Hippocampal formation (tissue), 2 donors: ENCODE results near the gene HOXB2.

Source experiments
- DNase-seq, 2 donors: peaks; one replicate each; lab custom pipeline; 2025; lab: John Stamatoyannopoulos, UW

The HOXB2 gene

DNA sequence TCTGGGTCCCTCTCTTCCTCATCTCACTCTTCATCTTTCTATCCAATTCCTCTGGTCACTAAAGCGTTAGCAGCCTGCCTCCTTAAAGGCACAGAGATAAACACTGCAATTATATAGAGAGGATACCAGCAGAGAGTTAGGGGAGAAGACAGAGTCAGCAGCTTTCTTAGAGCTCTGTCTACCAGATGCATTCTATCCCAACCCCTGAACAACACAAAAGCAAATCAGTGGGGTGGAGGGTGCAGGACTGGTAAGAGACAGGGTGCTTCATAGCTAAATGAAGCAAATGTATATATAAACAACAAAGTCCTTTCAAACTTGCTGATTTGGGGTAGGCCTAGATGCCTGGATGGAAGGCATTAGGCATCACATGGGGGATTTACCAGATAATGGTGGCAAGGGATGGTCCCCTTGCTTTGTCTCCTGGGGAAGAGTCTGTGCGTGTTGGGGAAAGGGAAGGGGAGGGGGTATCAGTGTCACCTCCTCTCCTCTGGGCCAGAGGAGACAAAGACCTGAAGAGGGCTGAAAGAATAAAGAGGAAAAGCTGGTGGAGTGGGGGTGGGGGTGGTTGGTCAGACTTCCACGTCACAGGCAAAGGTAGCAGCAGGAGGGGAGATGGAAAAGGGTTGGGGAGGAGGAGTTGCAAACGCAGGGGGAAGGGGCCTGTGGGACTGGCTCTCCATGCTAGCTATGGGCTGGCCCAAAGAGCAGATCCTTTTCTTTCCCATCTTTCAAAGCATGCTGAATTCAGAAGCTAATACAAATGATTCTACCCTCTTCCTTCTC, 21.2 kb upstream of the HOXB2 start:
- no peak for DNase-seq

DNA sequence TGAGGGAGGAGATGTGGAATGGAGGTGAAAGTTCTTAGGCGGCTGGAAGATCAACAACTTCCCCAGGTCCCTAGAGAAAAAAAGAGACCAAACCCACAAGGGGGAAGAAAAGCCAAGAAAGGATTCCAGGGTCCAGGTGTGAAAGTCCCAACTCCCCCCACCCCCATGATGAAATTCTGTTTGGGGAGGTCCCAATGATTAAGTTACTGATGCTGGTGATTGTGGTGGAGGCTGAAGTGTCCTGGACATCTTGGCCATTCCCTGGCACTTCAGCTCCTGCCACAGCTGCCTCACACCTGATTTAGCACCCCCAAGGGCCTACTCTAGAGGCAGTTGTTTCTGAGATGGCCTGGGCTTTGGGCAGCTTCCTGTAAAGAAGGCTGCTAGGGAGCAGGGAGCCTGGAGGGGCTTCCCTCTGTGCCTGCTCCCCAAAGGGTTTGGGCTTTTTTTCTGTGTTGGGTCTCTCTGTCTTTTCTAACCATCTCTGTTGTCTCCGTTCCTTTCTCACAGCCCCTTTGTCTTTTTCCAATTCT, 20.2 kb upstream of the HOXB2 start:
- DNase-seq: no peak

DNA sequence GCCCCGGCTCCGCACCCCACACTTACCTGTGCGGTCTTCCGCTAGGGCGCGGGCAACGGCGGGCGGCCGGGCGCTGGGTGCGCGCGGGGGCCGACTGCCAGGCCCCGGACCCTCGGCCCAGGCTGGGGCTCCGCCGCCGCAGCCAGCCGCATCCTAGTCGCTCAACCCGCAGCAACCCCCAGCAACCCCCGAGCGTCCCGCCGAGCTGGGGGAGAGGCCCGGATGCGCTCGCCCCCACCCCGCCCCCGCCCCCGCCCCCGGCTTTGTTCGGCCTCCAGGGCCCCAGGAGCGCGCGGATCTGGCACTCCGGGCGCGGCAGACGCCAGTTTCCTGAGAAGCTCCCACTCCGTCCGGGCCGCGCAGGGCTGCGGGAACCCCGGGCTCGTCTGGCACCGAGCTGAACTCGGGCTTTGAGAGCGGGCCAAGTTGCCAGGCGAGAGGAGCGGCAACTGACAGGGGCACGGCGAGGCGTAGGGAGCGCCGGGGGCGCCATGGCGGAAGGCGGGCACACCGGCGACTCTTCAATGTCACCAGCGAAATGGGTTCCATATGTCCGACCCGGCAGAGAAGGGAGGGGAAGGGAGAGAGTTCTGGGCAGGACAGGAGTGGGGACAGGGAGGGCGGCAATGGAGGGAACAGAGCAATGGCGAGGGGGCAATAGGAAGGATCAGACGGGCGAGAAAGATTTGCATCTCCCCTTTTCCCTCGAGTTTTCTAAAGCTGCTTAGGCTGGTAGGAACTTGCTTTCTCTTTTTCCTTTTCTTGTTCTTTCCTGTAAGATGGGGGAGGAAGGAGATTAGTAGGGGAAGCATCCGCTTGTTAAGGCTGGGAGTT, 19.5 kb upstream of the HOXB2 start:
- DNase-seq: no peak

DNA sequence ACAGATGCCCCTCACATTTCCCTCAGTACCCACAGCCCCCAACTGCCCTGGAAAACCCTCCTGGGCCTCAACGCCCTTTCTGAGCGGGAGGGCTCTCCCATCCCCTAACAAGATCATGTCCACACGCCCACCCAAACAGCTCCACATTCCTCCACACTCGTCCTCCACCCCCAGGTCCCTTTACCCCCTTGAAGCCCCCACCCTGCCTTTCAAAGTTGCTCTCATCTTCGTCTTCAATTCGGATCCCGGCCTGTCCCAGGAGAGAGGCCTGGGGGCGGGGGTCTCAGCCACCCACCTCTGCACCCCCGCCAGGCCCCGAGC, 18.9 kb upstream of the HOXB2 start:
- DNase-seq: no peak

DNA sequence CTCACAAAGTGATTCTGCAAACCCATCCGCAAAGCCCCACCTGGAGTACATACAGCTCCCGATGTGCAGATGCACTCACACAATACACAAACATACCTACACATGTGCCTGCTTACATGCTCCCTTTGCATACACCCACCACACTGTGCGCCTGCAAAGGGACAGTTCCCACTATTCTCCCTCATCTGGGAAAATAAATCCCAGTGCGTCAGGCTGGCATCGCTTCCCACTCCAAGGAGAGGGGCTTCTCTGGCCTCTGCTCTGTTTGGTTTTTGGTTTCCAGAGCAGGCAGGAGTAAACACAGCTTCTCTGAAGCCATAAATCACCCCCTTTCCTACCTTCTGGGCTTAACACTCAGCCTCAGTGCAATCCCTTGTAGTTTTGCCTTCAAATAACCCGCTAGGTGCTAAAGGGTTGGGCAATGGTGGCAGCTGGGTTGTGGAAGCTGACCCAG, 18.5 kb upstream of the HOXB2 start:
- no peak for DNase-seq

DNA sequence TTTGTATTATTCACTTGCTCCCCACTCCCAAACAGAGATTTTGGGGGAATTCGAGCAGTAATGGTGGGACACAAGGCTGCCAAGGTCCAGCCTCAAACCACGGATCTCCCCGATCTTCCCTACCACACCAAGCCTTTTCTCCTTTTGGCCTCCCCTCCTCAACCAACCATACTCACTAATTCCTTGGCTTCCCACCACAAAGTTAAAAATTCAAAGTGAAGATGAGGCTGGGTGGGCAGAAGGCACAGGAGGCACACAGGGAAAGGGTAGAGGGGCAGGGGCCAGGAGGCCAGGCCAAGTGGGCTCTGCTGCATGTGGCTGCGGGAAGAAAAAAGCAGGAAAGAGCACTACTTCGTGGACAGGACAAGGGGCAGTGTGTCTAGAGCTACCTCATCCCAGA, 18.0 kb upstream of the HOXB2 start:
- no peak for DNase-seq

DNA sequence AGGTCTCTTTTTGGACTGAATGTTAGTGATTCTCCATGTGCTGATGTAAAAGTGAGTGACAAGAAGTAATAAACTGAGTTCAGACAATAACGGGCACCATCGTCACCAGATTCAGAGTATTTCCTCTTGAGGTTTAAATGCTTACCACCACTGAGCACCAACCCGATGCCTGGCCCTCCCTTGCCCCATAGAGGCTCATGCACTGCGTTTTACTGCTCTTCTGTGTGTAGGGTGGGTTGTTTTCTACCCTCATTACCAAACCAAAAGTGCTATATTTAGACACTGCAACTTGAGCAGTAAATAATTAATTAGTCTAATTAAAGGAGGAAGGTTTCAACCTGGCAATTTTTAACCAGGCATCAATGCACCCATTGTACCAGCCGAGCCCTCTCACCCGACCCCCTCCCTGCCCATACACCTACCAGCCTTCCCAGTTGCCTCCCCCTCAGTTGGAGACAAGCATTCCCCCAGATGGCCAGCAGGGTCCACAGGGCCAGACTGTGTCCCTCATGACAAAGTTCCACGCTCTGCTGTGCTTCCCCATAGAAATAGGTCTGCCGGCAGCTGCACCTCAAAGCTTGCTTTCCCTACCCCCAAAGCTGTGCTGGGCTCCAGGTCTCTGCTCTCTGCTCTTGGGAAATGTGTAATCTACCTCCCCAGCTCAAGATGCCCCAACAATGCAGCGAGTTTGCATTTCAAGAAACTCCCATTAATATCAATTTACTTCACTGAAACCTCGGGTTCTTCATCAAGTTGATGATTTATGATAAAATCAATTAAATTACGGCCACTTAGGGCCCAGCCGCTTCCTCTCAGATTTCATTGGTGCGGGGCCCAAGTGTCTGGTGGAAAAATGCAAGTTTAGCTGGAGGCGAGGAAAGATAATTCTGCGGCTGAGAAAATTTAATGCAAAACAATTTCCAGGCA, 17.2 kb upstream of the HOXB2 start:
- no peak for DNase-seq

DNA sequence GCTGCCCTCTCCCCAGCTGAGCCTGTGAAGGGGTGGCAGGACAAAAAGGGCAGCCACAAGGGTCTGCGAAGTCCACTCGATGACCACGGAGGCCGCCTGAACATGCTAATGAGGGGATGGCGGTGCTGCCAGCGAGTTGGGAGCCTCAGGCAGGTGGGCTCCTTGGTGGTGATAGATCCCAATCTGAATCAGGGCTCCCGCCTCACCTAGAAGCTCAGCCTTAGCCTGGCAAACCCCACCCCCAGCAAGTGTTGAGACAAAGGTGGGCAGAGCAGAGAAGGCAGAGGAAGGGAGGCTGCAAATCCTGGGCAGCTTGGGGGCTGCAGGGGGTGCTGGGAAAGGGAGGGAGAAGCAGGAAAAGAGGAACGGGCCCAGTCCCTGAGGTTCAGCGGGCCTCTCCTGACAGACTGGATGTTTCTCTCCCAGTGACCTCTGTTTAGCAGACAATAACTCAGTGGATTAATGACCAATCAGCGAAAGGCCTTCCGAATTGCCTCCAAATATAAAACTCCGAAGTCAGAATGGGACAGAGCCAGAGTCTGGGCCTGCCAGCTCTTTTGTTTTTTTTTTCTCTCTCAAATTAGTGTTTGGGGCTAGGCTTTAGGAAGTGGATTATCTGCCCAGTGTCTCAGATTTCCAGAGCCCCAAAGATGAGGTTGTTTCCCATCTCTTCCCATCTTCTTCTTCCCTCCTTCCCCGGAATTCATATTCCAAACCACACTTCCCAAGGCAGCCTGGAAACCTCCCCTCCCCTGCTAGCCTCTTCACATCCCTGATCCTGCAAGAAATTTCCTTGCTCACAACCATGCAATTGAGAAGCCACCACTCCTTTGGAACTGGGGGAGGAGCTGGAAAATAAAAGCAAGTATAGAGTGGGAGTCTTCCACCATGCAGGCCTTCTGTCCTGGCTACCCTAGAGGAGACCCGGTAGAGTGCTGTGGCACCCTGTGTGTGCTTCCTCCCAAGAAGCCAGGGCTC, 15.2 kb upstream of the HOXB2 start:
- no peak for DNase-seq

DNA sequence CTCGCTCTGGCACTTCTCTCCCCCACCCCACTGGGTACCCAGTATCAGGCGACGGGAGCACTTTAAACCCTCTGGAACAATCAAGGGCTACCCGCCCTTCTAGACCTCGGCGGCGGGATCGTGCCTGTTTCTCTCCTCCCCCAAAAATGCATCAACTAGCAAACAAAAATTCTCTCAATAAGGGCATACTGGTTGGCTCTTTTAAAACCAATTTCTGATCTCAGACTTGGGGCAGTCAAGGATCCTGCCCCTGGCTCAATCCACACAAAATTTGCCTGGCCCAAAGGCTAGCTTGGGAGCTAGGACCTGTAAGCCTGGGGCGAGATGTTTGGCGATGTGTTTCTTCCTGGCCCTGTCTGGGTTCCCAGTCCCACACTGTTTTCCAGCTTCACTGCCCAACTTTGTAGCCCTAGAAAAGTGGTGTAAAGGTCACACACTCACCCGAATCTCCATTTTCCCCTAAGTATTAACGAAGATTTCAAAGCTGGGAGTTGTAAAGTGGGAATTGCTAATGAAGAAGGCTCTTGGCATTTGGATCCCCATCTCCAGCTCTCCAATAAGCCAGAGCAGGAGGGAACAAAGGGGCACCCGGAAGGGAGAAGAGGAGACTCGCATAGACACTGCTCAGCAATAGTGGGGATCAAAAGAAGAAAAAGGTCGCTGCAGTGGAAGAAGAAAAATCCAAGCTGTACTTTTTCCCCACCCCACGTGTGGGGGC, 14.4 kb upstream of the HOXB2 start:
- DNase-seq: no peak

DNA sequence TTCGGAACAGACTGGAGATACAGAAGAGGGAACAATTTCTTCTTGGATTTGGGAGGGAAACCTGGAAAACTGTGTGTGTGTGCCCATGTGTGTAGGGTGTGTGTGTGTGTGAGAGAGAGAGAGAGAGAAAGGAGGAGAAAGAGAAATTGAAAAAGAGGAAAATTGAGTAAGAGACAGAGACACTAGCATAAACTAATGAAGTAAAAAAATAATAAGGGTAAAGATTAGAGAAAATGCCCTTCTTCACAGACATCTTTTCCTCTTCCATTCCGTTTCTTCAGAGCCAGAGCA, 13.9 kb upstream of the HOXB2 start:
- no peak for DNase-seq

DNA sequence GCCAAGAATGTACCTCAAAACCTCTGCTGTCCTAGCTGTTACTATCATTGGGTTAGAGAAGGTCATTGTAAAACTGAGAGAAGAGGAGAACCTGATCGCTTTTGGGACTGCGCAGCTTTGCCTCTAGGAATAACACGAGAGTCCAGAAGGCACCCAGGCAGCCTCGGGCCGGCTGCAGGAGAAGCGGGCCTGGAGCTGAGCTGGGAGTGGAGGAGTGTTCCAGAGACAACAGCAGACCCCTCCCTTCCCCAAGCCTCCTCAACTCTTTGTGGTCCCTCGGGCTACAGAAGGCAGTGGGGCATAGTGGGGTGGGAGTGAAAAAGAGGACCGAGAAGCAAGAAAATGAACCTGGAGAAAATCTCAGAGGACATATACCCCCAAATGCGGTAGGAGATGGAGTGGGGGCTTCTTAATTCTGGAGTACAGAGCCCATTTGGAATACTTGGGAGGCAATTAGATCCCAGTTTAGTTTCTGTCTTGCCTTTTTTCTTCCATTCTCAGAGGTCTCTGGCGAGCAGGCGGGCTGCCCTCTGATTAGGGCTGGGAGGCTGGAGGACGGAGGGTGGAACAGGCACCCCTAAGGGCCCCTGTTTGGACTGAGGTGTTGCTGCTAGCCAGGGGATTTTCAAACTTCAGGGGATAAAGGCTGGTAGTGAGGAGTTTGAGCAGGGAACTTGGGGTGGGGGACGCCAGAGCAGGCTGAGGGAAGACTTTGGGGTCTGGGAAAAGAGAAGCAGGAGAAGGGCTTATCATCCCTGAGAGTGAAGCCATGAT, 13.3 kb upstream of the HOXB2 start:
- DNase-seq: no peak

DNA sequence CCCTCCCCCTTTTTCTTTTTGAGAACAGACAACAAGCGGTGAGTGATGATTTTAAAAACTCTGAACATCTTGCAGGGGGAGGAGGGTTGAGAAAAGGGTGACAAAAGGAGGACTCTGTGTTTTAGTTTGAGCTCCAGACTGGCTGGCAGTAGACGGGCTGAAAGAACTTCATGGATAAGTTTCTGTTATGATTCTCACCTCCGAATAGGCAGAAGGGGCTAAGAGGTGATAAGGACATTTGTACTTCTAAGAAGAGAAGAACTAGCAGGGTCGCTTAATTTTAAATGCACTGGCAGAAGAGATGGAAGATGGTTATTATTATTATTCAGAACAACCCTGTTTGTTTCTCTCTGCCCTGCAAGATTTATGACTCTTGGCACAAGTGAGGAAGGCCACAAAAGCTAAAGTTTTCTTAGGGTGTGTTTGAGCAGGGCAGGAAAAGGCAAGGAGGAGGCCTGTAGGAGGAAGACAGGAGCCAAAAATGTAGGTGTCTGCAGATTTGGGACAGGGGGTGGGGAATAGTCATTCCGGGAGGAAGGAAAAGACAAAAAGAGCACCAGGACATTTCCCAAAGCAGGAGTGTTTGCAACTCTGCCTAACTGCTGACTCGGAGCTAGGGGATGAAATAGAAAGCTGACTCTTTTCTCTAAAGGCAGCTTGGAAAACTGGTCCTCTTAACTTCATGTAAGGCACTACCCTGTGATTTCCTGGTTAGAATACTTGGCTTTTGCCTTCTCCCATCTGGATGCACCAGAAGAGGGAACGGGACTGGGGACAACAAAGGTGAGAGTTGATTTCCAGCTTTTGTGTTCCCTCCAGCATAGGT, 11.9 kb upstream of the HOXB2 start:
- DNase-seq: no peak

DNA sequence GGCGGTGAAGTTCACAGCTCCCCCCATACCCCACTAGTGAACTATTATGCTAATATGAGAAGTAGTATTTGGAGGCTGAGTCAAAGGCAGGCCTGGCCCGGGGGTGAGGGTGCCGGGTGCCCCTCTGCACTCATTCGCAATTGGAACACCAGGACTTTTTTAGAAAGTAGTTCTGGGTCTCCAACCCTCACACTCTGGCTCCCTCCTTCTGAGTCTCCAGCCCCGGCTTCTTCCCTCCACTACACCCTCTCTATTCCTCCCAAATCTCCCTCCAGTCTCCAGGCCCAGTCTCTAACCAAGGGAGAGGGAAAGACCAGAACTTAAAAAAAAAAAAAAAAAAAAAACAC, 11.3 kb upstream of the HOXB2 start:
- no peak for DNase-seq

DNA sequence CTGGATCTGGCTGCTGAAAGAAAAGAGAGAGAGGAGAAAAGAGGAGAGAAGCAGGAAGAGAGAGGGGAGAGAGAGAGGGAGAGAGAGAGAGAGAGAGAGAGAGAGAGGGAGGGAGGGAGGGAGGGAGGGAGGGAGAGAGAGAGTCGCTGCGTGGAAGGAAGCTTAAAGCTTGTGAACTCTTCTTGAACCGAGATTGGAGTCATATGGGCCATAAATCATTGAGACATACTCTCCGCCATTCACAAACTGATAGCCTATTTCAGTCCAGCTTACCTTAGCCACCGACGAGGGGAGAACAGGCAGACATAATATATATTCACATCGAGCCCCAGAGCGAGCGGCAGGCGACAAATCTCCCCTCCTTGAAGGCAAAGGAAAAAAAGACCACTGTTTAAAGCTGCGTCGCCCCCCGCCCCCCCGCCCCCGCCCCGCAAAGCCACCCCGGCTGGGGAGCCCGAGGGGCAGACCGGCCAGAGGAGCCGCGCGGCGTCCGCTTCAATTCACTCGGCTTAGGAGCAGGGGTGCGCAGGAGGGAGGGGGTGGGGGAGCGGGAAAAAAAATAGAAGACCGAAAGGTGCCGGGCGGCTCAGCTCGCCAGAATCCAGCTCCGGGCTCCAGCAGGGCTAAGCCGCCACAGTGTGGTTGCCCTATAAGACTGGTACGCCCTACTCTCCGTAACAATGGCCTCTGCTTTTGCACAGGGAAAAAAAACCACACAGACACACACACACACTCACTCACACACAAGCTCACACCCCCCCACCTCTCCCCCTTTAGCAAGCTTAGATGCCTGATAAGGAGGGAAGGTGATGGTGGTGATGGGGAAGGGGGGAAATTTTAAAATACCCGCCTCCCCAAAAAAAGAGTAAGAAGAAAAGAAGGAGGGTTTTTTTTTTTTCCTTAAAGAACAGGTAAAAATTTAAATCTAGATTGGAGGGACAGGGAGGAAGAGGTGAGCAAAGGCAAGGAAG, 10.6 kb upstream of the HOXB2 start:
- DNase-seq: no peak

DNA sequence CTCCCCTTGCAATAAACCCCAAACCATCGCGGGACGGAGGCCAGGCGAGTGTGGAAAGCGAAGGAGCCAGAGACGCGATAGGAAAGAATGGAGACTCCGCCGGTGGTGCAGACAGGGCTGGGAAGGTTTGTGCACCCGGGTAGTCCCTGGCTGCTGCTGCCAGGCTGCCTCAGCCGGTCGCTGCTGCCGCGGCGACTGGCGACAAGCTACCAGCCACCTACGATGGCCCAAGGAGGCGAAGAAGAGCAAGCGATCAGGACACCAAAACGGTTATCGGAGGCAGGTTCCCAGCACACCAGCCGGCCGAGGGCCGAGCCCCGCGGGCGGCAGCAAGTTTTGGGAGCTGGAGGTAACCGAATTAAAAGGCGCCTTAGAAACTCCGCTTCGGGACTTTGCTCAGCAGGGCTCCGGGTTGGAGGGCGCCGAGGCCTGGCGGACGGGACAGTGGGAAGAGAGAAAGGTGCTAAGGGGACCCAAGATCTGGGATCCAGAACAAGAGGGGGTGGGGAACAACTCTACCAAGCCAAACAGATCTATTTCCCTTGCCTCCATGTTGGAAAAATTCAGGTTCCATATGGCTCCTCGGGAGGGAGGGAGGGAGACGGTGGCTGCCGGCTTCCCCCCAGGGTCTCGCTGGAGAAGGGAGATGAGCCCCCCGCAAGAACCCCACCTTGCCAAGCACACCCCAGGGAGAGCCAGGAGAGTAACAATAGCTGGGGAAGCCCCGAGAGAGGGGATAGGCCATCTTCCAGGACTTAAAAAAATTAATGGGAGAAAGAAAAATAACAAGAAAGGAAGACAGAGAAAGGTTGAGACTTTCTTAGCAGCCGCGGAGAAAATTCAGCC, 9.7 kb upstream of the HOXB2 start:
- DNase-seq: no peak

DNA sequence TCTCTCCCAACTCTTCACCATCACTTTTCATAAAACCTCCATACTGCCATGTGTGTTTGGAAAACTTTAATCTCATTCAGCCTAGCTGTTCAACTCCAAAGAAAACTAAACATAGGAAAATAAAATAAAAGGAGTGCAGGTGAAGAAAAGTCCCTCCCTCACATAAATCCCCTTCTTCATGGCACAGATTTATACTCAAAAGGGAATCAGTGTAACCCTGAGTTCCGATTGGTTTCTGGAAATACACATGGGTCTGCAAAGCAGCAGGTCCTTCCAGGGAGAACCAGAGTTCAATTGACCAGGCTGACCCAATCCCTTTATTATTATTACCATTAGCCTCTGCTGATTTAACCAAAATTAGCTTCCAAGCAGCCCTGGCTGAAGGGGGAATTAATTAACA, 8.9 kb upstream of the HOXB2 start:
- no peak for DNase-seq

DNA sequence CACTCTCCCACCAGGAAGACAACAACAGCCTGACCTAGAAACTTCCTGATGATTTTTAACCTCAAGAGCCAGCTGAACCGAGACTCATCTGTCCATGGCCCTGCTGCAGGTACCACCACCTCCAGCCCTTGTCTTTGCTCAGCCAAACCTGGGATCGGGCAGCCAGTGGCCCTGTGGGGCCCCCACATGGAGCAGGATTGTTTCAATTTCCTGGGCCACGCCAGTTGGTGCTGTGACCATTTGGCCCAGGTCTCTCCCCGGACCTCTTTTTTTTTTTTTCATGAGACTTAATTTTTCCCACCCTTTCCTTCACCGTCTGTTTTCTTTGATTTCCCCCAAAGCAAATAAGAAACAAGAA, 8.3 kb upstream of the HOXB2 start:
- no peak for DNase-seq
